Keratinocyte (primary cell): ENCODE results near the gene PCDHB15. TPM values are rescaled to one million over a fixed set of nuclear protein-coding genes. Genes with fewer than 3 reads are reported as not detected.

Experiments
- DNase-seq: peaks from one replicate; pipeline ENCODE4 v3.0.0-alpha.2; 2011; ENCODE audit warnings: low read depth, missing footprints, low spot score
- FAIRE-seq: peaks from 2 replicates; lab custom pipeline; 2011; peaks lifted over from hg19 to GRCh38; lab: Jason Lieb, UNC
- H2AFZ ChIP-seq: 2 replicates; pipeline ENCODE4 v1.6.0; 2012; ENCODE audit warnings: low read length, control low read depth, inconsistent platforms; ENCODE audit not compliant: control insufficient read depth
- H3K27ac ChIP-seq: 2 replicates; pipeline ENCODE4 v1.5.1; 2011; ENCODE audit warnings: low read length; ENCODE audit not compliant: control insufficient read depth, insufficient read depth
- H3K27me3 ChIP-seq: 3 replicates; pipeline ENCODE4 v1.6.0; 2011; ENCODE audit warnings: low read length; ENCODE audit not compliant: control insufficient read depth, insufficient read depth; ENCODE audit errors: extremely low read depth
- H3K36me3 ChIP-seq, 2 experiments: 2 replicates in 1 of 2; 3 replicates in 1 of 2; pipeline ENCODE4 v1.5.1; 2011; ENCODE audit warnings: low read length in 2 of 2, mild to moderate bottlenecking in 1 of 2; ENCODE audit not compliant: control insufficient read depth in 2 of 2, insufficient read depth in 2 of 2; ENCODE audit errors: extremely low read depth in 1 of 2
- H3K4me1 ChIP-seq: 3 replicates; pipeline ENCODE4 v1.5.1; 2011; ENCODE audit warnings: low read length; ENCODE audit not compliant: control insufficient read depth, insufficient read depth; ENCODE audit errors: extremely low read depth
- H3K4me2 ChIP-seq: 3 replicates; pipeline ENCODE4 v1.6.0; 2011; ENCODE audit warnings: low read depth, low read length; ENCODE audit not compliant: control insufficient read depth, insufficient read depth; ENCODE audit errors: extremely low read depth
- H3K4me3 ChIP-seq, 3 experiments: fragments of 200-600 bp in 1 of 3; sonication (generic) in 1 of 3; 2 replicates in 2 of 3; 3 replicates in 1 of 3; pipeline ENCODE4 v1.5.1; 2011 to 2016; ENCODE audit warnings: low read length in 3 of 3, mild to moderate bottlenecking in 3 of 3, control low read depth in 2 of 3, inconsistent platforms in 1 of 3, low read depth in 1 of 3, mixed read lengths in 1 of 3, mixed run types in 1 of 3, moderate library complexity in 1 of 3; ENCODE audit not compliant: control insufficient read depth in 2 of 3, insufficient read depth in 2 of 3; ENCODE audit errors: extremely low read depth in 1 of 3
- H3K79me2 ChIP-seq: 2 replicates; pipeline ENCODE4 v1.6.0; 2012; ENCODE audit warnings: low read length; ENCODE audit not compliant: control insufficient read depth, insufficient read depth
- H3K9ac ChIP-seq: 3 replicates; pipeline ENCODE4 v1.6.0; 2011; ENCODE audit warnings: low read length; ENCODE audit not compliant: control insufficient read depth, insufficient read depth; ENCODE audit errors: extremely low read depth
- H3K9me1 ChIP-seq: 3 replicates; pipeline ENCODE4 v1.6.0; 2011; ENCODE audit warnings: low read length; ENCODE audit not compliant: control insufficient read depth, insufficient read depth; ENCODE audit errors: extremely low read depth
- H3K9me3 ChIP-seq: 2 replicates; pipeline ENCODE4 v1.5.1; 2012; ENCODE audit warnings: low read depth, low read length; ENCODE audit not compliant: control insufficient read depth
- H4K20me1 ChIP-seq: 3 replicates; pipeline ENCODE4 v1.6.0; 2011; ENCODE audit warnings: low read length; ENCODE audit not compliant: control insufficient read depth, insufficient read depth; ENCODE audit errors: extremely low read depth
- CTCF ChIP-seq, 3 experiments: IDR thresholded peaks in 1 of 3; conservative IDR thresholded peaks in 1 of 3; optimal IDR thresholded peaks in 1 of 3; 2 replicates in 2 of 3; 3 replicates in 1 of 3; pipeline versions ENCODE3 to v1.5.1; 2011; ENCODE audit warnings: low read length in 3 of 3, mild to moderate bottlenecking in 3 of 3, moderate library complexity in 2 of 3, control low read depth in 1 of 3, inconsistent platforms in 1 of 3; ENCODE audit not compliant: insufficient read depth in 2 of 3; ENCODE audit errors: extremely low read depth in 1 of 3
- EZH2 ChIP-seq: IDR thresholded peaks from one replicate; pipeline ENCODE4 v1.6.1; 2012; ENCODE audit warnings: inconsistent platforms, mild to moderate bottlenecking, low read length, moderate library complexity
- dilution Hi-C: fragments of 300-500 bp; cut with MboI; formaldehyde crosslinking; loops from one replicate; pipeline ENCODE4 v1.7.0; 2020; ENCODE audit warnings: low sequenced_read_pairs; ENCODE audit not compliant: extremely low pct_ligation_motif_present
- polyA plus RNA-seq, 5 experiments: library from polyadenylated mRNA; depleted of rRNA in 3 of 5; stranded (reverse) in 3 of 5; stranded (forward) in 1 of 5; unstranded in 1 of 5; fragments of >200 nt; gene quantifications; 1 replicate in 1 of 5; 2 replicates in 3 of 5; 3 replicates in 1 of 5; pipeline versions ENCODE4 v1.2.1 to v1.2.3, GENCODE V29; 2011 to 2012; ENCODE audit warnings: missing spikeins in 2 of 5, low read depth in 1 of 5, low replicate concordance in 1 of 5

PCDHB15 gene
- polyA plus RNA-seq, 1 donor (not counting 4 experiments of a cell fraction or from before 2014, with no cell fraction given) = 0.09 TPM

- H3K4me1 ChIP-seq = no peaks in the 10 kb centered on the region
- no peak for TF ChIP-seq EZH2
- TF ChIP-seq CTCF (optimal IDR thresholded peaks at IDR 0.05 in 1 of 3, IDR thresholded peaks at IDR 0.05 in 1 of 3, conservative IDR thresholded peaks at IDR 0.05 in 1 of 3; ENCODE audit: extremely low read depth in 1 of 3, insufficient read depth in 2 of 3, low read length in 3 of 3) = no peak
- no peaks in the 10 kb centered on the region for H3K9me1 ChIP-seq
- no peak overlapping the region for H3K4me2 ChIP-seq
- no peak for FAIRE-seq
- no peaks in the 10 kb centered on the region for H3K9me3 ChIP-seq
- no peaks in the 10 kb centered on the region for H3K79me2 ChIP-seq
- H3K27ac ChIP-seq = no peak overlapping the region
- dilution Hi-C loops = no loop called here
- DNase-seq = no peak
- H3K36me3 ChIP-seq = no peaks in the 10 kb centered on the region
- no peaks in the 10 kb centered on the region for H3K27me3 ChIP-seq
- H3K4me3 ChIP-seq = no peak overlapping the region
- no peaks in the 10 kb centered on the region for H4K20me1 ChIP-seq
- no peak overlapping the region for H2AFZ ChIP-seq
- H3K9ac ChIP-seq = no peak overlapping the region
These were observed 5.4 kb downstream of the PCDHB15 start for GRCh38 chr5:141250576-141250975.

GRCh38 chr5:141258464-141258863 is 13.3 kb downstream of the PCDHB15 start:
- Histone ChIP-seq H3K27ac (no peak overlapping the region), H3K9me1 (no peaks in the 10 kb centered on the region), H3K4me3 (no peak overlapping the region), H3K9ac (no peak overlapping the region), H4K20me1 (no peaks in the 10 kb centered on the region), H3K9me3 (peaks cover 7% of the 10 kb centered on the region), H3K4me2 (no peak overlapping the region), H2AFZ (no peak overlapping the region), H3K27me3 (no peaks in the 10 kb centered on the region), H3K4me1 (no peaks in the 10 kb centered on the region), H3K36me3 (no peaks in the 10 kb centered on the region), H3K79me2 (no peaks in the 10 kb centered on the region)
- DNase-seq = no peak
- TF ChIP-seq EZH2 (no peak), CTCF (optimal IDR thresholded peaks at IDR 0.05 in 1 of 3, IDR thresholded peaks at IDR 0.05 in 1 of 3, conservative IDR thresholded peaks at IDR 0.05 in 1 of 3; ENCODE audit: extremely low read depth in 1 of 3, insufficient read depth in 2 of 3, low read length in 3 of 3) (no peak)
- no peak for FAIRE-seq
- dilution Hi-C loops = no loop called here
